Measurements from ENCODE around the gene LPXN.

DNA sequence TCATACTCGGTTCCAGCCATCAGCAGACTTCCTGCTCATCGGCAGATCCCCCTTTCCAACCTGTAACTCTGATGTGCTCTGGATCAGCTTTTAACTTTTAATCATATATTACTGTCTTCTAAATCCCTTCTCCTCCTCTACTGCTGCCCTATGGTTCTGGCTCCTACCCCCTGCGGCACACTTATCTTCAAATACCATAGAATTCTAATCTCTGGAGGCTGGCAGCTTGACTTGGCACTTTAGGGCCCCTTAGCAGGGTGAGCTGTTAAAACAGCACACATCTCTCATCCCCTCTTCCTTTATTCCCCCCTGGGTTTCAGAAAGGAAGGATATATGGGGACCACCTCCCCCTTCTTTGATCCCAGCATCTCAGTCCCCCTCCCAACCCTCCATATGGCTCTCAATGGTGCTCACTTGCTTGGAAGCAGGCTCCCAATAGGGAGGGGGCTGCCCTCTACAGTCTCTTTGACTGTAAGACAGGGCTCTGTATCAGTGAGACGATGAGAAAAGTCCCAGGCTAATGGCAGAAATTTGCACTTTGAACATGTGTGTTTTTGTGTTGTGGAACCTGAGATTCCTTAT lies 42.4 kb upstream of the LPXN start:
- TF ChIP-seq, protein P1, sequence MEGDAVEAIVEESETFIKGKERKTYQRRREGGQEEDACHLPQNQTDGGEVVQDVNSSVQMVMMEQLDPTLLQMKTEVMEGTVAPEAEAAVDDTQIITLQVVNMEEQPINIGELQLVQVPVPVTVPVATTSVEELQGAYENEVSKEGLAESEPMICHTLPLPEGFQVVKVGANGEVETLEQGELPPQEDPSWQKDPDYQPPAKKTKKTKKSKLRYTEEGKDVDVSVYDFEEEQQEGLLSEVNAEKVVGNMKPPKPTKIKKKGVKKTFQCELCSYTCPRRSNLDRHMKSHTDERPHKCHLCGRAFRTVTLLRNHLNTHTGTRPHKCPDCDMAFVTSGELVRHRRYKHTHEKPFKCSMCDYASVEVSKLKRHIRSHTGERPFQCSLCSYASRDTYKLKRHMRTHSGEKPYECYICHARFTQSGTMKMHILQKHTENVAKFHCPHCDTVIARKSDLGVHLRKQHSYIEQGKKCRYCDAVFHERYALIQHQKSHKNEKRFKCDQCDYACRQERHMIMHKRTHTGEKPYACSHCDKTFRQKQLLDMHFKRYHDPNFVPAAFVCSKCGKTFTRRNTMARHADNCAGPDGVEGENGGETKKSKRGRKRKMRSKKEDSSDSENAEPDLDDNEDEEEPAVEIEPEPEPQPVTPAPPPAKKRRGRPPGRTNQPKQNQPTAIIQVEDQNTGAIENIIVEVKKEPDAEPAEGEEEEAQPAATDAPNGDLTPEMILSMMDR (IDR thresholded peaks at IDR 0.05) = no peak
- TF ChIP-seq BHLHE40 (IDR thresholded peaks at IDR 0.05; ENCODE audit: low read depth, low read length) (no peak), POLR2A (IDR thresholded peaks at IDR 0.05; ENCODE audit: low read length) (no peak), GATA3 (IDR thresholded peaks at IDR 0.05; ENCODE audit: borderline replicate concordance) (no peak), NFE2L2 (conservative IDR thresholded peaks at IDR 0.05; ENCODE audit: low read length) (no peak), CHD4 (IDR thresholded peaks at IDR 0.05; ENCODE audit: borderline replicate concordance) (no peak)
- TF ChIP-seq, protein P2, sequence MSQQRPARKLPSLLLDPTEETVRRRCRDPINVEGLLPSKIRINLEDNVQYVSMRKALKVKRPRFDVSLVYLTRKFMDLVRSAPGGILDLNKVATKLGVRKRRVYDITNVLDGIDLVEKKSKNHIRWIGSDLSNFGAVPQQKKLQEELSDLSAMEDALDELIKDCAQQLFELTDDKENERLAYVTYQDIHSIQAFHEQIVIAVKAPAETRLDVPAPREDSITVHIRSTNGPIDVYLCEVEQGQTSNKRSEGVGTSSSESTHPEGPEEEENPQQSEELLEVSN (IDR thresholded peaks at IDR 0.05; ENCODE audit: borderline replicate concordance, low read depth) = no peak

Data from A549 (cell line).